Measurements from ENCODE around the gene GRIP1. TPM values are rescaled to one million over a fixed set of nuclear protein-coding genes. Genes with fewer than 3 reads are reported as not detected.
A peak's percentile ranks its signal among the peaks of the same experiment; 100 is the strongest.

GRIP1 gene
- total RNA-seq, 2 donors from 2014 or later, result 0.28 TPM; not detected in 1

DNA sequence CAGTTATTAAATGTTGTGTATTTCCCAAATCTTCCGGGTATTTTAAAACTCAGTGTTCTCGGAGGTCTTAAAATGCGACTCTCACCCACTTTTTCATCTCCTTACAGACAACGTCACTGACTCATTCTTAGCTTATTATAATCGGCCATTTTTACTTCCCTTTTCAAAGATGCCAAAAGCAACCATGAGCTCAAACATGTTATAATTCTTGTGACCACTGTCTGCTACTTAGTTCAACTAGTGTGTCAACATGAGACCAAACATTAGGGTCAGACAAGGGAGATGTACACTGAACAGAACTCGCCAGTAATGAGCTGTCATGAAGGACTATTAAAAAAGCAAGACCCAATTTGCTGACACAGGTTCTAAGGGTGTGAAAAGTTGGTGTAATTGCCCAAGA is 4.2 kb upstream of the GRIP1 start:
- no peak for ATAC-seq (ENCODE audit: insufficient number of reproducible peaks, low FRiP score, low read depth)
- TF ChIP-seq CTCF (IDR thresholded peaks at IDR 0.05), result no peak

DNA sequence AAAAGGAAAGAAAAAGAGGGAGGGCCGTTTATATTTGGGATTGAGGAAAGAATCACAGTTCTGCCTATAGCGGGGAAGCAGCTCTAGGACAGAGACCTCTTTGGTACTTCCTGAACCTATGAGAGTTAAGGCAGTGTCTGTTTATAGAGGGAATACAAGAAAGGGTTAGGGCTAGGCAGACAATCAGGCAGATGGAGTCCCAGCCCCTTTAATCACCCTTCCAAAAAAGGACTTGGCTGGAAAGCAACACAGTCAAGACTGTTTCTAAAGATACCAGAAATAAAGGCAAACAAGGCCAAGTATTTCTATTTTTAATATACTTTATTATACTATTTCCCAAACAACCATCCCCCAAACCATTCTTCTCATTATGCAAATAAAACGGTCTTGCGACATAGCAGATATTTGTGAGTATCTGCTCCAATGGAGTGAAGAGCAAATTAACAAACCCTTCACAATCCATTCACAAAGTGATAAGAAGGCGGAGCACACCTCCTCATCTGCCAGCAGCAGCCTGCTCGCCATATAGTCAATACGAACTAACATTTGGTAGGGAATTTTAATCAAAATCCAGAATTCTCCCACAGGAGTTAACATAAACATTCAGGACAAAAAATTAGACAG is 697 bp upstream of the GRIP1 start:
- TF ChIP-seq CTCF (IDR thresholded peaks at IDR 0.05), result no peak
- no peak for ATAC-seq (ENCODE audit: insufficient number of reproducible peaks, low FRiP score, low read depth)
- peaks cover 0 to 3% of the 10 kb centered on the region in 2 donors for H3K4me1 ChIP-seq (ENCODE audit: control insufficient read depth in 1 of 2, low read depth in 2 of 2)
- no peaks in the 10 kb centered on the region for H3K36me3 ChIP-seq
- no peaks in the 10 kb centered on the region for H3K27me3 ChIP-seq (replicated peaks; ENCODE audit: insufficient read depth)
- no peak overlapping the region for H3K27ac ChIP-seq
- no peak for DNase-seq (ENCODE audit: low spot score)
- peak overlapping the region; percentile 63 for H3K4me3 ChIP-seq
- no peaks in the 10 kb centered on the region for H3K9me3 ChIP-seq

More for the DNA sequence above, 4.2 kb upstream of the GRIP1 start:
- Histone ChIP-seq H3K9me3 (no peaks in the 10 kb centered on the region), H3K4me3 (no peak overlapping the region), H3K4me1 (ENCODE audit: control insufficient read depth in 1 of 2, low read depth in 2 of 2) (peaks cover 0 to 3% of the 10 kb centered on the region in 2 donors), H3K27me3 (replicated peaks; ENCODE audit: insufficient read depth) (no peaks in the 10 kb centered on the region), H3K27ac (no peak overlapping the region), H3K36me3 (no peaks in the 10 kb centered on the region)
- no peak for DNase-seq (ENCODE audit: low spot score)

DNA sequence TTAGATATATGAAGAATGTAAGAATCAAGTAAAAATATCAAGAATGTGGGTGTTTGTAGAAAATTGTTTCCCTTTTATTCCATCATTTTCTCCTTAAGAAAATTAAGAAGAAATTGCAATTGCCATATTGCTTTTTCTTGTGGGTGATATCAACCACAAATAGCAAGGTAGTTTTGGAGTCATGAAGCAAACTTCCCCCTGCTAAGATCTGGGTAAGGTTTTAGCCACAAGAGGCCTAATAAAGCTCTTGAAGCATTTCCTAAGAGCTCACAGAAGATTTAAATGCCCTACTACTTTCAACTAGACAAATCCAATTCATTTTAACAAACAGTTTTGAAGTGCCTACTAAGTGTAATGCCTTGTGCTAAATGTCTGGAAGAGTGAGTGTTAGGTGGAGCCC is 2.6 kb downstream of the GRIP1 start:
- H3K9me3 ChIP-seq, result no peaks in the 10 kb centered on the region
- no peaks in the 10 kb centered on the region for H3K36me3 ChIP-seq
- no peak for TF ChIP-seq CTCF (IDR thresholded peaks at IDR 0.05)
- H3K27me3 ChIP-seq (replicated peaks; ENCODE audit: insufficient read depth), result no peaks in the 10 kb centered on the region
- no peak overlapping the region for H3K4me3 ChIP-seq
- no peak for DNase-seq (ENCODE audit: low spot score)
- H3K4me1 ChIP-seq (ENCODE audit: control insufficient read depth in 1 of 2, low read depth in 2 of 2), result peaks cover 0 to 3% of the 10 kb centered on the region in 2 donors
- ATAC-seq (ENCODE audit: insufficient number of reproducible peaks, low FRiP score, low read depth), result no peak
- no peak overlapping the region for H3K27ac ChIP-seq

- Histone ChIP-seq H3K27me3 (replicated peaks; ENCODE audit: insufficient read depth) (no peaks in the 10 kb centered on the region), H3K27ac (no peak overlapping the region), H3K4me1 (ENCODE audit: control insufficient read depth in 1 of 2, low read depth in 2 of 2) (no peaks in the 10 kb centered on the region), H3K9me3 (no peaks in the 10 kb centered on the region), H3K36me3 (no peaks in the 10 kb centered on the region), H3K4me3 (no peak overlapping the region)
- TF ChIP-seq CTCF (IDR thresholded peaks at IDR 0.05), result no peak
- ATAC-seq (ENCODE audit: insufficient number of reproducible peaks, low FRiP score, low read depth) (no peak), DNase-seq (ENCODE audit: low spot score) (no peak)
Observed at GRCh38 chr12:66674495-66675122, 4.3 kb downstream of the GRIP1 start.

DNA sequence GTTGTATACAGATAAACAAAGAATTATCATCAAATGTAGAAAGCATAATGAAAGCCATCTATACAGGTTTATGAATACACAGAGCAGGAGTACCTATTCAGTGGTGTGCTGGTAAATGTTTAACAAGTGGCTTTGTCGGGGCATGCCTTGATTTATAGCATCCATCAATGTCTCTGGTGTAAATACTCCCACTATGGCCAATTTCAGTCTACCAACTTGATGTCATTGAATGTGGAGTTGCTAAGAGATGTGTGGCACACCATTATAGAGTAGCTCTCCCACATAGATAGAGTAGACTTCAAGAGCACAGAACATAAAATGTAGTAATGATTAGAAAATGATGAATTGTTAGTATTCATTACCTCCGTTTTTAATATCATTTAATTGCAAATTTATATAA is 9.3 kb downstream of the GRIP1 start:
- H3K9me3 ChIP-seq, result no peaks in the 10 kb centered on the region
- H3K36me3 ChIP-seq, result no peaks in the 10 kb centered on the region
- H3K4me3 ChIP-seq, result no peak overlapping the region
- no peak for ATAC-seq (ENCODE audit: insufficient number of reproducible peaks, low FRiP score, low read depth)
- DNase-seq (ENCODE audit: low spot score), result no peak
- no peaks in the 10 kb centered on the region for H3K27me3 ChIP-seq (replicated peaks; ENCODE audit: insufficient read depth)
- no peak overlapping the region for H3K27ac ChIP-seq
- no peak for TF ChIP-seq CTCF (IDR thresholded peaks at IDR 0.05)
- no peaks in the 10 kb centered on the region for H3K4me1 ChIP-seq (ENCODE audit: control insufficient read depth in 1 of 2, low read depth in 2 of 2)

All from thoracic aorta (tissue), 2 donors.